Progenitor cell of endocrine pancreas (in vitro differentiated cells): ENCODE measurements around the gene DDX60. TPM values are rescaled to one million over a fixed set of nuclear protein-coding genes. Genes with fewer than 3 reads are reported as not detected.

Experiments used
- DNase-seq: peaks from one replicate; pipeline ENCODE4 v3.0.0; 2021; ENCODE audit warnings: low spot score; ENCODE audit not compliant: unreplicated experiment
- H3K27ac Mint-ChIP-seq: 2 replicates; pipeline ENCODE4 v1.8.0; 2021; ENCODE audit warnings: mild to moderate bottlenecking, moderate library complexity, mixed read lengths
- H3K27me3 Mint-ChIP-seq: 2 replicates; pipeline ENCODE4 v1.8.0; 2021; ENCODE audit warnings: mixed read lengths
- H3K36me3 Mint-ChIP-seq: 2 replicates; pipeline ENCODE4 v1.8.0; 2022; ENCODE audit warnings: mixed read lengths; ENCODE audit not compliant: insufficient read depth
- H3K4me1 Mint-ChIP-seq: 2 replicates; pipeline ENCODE4 v1.8.0; 2021; ENCODE audit warnings: low read depth, mixed read lengths
- H3K4me3 Mint-ChIP-seq: 2 replicates; pipeline ENCODE4 v1.8.0; 2021; ENCODE audit warnings: low read depth, mild to moderate bottlenecking, moderate library complexity, mixed read lengths
- H3K9me3 Mint-ChIP-seq: 2 replicates; pipeline ENCODE4 v1.8.0; 2021; ENCODE audit warnings: low read depth, mixed read lengths
- total RNA-seq: library from RNA; stranded (reverse); gene quantifications from 2 replicates; pipeline ENCODE4 v1.2.1, GENCODE V29; 2021
- TF ChIP-seq, protein P1 (sequence below): fragments of 200-600 bp; sonication (generic); IDR thresholded peaks from one replicate; pipeline ENCODE4 v1.5.0; 2021; ENCODE audit warnings: antibody characterized with exemption, mild to moderate bottlenecking; ENCODE audit not compliant: unreplicated experiment

Gene DDX60
- total RNA-seq, 1 donor from 2014 or later: 0.74 TPM

GRCh38 chr4:168263039-168263438 is 55.5 kb downstream of the DDX60 start:
- no peaks in the 10 kb centered on the region for H3K9me3 Mint-ChIP-seq
- no peak overlapping the region for H3K27ac Mint-ChIP-seq
- TF ChIP-seq, protein P1, sequence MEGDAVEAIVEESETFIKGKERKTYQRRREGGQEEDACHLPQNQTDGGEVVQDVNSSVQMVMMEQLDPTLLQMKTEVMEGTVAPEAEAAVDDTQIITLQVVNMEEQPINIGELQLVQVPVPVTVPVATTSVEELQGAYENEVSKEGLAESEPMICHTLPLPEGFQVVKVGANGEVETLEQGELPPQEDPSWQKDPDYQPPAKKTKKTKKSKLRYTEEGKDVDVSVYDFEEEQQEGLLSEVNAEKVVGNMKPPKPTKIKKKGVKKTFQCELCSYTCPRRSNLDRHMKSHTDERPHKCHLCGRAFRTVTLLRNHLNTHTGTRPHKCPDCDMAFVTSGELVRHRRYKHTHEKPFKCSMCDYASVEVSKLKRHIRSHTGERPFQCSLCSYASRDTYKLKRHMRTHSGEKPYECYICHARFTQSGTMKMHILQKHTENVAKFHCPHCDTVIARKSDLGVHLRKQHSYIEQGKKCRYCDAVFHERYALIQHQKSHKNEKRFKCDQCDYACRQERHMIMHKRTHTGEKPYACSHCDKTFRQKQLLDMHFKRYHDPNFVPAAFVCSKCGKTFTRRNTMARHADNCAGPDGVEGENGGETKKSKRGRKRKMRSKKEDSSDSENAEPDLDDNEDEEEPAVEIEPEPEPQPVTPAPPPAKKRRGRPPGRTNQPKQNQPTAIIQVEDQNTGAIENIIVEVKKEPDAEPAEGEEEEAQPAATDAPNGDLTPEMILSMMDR: no peak
- H3K27me3 Mint-ChIP-seq: peaks cover 2% of the 10 kb centered on the region
- no peak for DNase-seq
- no peaks in the 10 kb centered on the region for H3K36me3 Mint-ChIP-seq
- H3K4me3 Mint-ChIP-seq: no peak overlapping the region
- H3K4me1 Mint-ChIP-seq: peaks cover 16% of the 10 kb centered on the region

GRCh38 chr4:168259096-168259495 is 59.5 kb downstream of the DDX60 start:
- H3K9me3 Mint-ChIP-seq: no peaks in the 10 kb centered on the region
- peaks cover 2% of the 10 kb centered on the region for H3K27me3 Mint-ChIP-seq
- H3K27ac Mint-ChIP-seq: no peak overlapping the region
- no peak overlapping the region for H3K4me3 Mint-ChIP-seq
- no peak for DNase-seq
- no peaks in the 10 kb centered on the region for H3K36me3 Mint-ChIP-seq
- TF ChIP-seq, protein P1: no peak
- H3K4me1 Mint-ChIP-seq: peaks cover 16% of the 10 kb centered on the region

DNA sequence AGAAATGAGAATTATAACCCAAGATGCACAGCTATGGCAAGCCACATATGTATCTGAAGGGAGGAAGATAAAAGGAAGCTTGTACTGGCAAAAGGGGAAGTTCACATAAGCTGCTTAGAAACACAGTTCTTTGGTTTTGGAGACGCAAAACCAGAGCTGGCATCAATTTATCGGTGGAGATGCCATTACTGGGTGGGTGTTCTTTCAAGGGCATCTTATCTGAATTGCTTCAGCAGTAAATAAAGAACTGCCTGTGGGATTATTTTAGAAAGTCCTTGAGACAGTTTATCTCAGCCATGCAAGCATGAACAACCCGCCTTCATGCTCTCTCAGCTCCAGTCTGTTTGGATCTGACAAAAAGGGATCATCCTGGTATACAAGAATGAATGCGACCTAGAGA is 60.8 kb downstream of the DDX60 start:
- Mint-ChIP-seq H3K4me1 (peaks cover 7% of the 10 kb centered on the region), H3K36me3 (no peaks in the 10 kb centered on the region), H3K27ac (no peak overlapping the region), H3K27me3 (peaks cover 2% of the 10 kb centered on the region), H3K9me3 (no peaks in the 10 kb centered on the region), H3K4me3 (no peak overlapping the region)
- TF ChIP-seq, protein P1: no peak
- DNase-seq: no peak

GRCh38 chr4:168248176-168248710 is 70.3 kb downstream of the DDX60 start:
- Mint-ChIP-seq H3K4me1 (no peaks in the 10 kb centered on the region), H3K9me3 (peaks cover 5% of the 10 kb centered on the region), H3K36me3 (no peaks in the 10 kb centered on the region), H3K27ac (no peak overlapping the region), H3K27me3 (no peaks in the 10 kb centered on the region), H3K4me3 (no peak overlapping the region)
- no peak for DNase-seq
- TF ChIP-seq, protein P1: no peak

- H3K36me3 Mint-ChIP-seq: peaks cover 4% of the 10 kb centered on the region
- TF ChIP-seq, protein P1: no peak
- peaks cover 11% of the 10 kb centered on the region for H3K9me3 Mint-ChIP-seq
- no peaks in the 10 kb centered on the region for H3K27me3 Mint-ChIP-seq
- H3K4me1 Mint-ChIP-seq: no peaks in the 10 kb centered on the region
- DNase-seq: no peak
- H3K27ac Mint-ChIP-seq: no peak overlapping the region
- H3K4me3 Mint-ChIP-seq: no peak overlapping the region
Measured at GRCh38 chr4:168247603-168248002, 70.9 kb downstream of the DDX60 start.
